HG03442 (cell line): ENCODE results near the gene TRIM58.

Source experiments
- ATAC-seq: cut with Tn5 transposase; IDR thresholded peaks from one replicate; pipeline ENCODE4 v1.9.1; 2021; ENCODE audit warnings: mild to moderate bottlenecking, moderate library complexity; ENCODE audit not compliant: unreplicated experiment

TRIM58 gene, protein sequence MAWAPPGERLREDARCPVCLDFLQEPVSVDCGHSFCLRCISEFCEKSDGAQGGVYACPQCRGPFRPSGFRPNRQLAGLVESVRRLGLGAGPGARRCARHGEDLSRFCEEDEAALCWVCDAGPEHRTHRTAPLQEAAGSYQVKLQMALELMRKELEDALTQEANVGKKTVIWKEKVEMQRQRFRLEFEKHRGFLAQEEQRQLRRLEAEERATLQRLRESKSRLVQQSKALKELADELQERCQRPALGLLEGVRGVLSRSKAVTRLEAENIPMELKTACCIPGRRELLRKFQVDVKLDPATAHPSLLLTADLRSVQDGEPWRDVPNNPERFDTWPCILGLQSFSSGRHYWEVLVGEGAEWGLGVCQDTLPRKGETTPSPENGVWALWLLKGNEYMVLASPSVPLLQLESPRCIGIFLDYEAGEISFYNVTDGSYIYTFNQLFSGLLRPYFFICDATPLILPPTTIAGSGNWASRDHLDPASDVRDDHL

DNA sequence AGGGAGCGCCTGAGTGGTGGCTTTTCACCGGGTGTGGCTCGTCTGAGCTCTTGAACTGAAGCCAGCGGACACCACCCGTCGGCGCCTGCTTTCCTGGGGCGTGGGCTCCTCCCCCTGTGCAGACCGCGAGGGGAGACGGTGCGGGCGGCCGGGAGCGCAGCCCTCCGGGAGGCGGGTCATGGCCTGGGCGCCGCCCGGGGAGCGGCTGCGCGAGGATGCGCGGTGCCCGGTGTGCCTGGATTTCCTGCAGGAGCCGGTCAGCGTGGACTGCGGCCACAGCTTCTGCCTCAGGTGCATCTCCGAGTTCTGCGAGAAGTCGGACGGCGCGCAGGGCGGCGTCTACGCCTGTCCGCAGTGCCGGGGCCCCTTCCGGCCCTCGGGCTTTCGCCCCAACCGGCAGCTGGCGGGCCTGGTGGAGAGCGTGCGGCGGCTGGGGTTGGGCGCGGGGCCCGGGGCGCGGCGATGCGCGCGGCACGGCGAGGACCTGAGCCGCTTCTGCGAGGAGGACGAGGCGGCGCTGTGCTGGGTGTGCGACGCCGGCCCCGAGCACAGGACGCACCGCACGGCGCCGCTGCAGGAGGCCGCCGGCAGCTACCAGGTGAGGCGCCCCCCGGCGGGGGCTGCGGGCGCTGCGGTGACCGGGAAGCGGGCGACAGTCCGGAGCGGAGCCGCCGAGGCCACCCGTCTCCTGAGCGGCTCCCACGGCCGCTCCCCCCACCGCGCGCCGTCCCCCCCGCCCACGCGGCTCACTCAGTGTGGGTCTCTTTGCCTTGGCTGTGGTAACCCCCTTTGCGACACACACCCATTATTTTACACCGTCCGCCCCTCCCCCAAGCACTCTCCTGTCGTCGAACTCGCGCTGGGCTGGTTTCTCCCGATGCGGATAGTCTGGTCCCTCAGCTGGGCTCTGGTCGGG, at the start of gene TRIM58:
Gene TRIM58, plus strand, starts transcription at position 119 of the 916 bp plus-strand sequence. Its CDS starts 60 bp downstream, at position 179.
- ATAC-seq, result peak; percentile 70

DNA sequence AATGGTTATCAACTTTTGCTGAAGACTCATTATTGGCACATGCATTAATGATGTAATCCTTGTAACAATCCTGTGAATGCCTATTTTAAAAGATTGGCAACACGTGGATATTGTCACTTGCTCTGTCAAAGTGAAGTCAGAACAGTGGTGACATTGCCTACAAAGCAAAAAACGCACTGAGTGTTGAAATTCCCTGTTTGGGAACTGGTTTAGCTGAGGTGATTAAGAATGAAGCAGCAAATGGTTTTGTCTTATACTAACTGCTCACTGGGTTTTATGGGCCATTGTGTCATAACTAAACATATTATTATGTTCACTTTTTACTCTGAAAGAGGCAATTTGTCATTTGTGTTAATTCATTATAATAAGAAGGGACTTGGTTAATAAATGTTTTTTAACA, 44.4 kb upstream of the TRIM58 start:
- ATAC-seq, result no peak

DNA sequence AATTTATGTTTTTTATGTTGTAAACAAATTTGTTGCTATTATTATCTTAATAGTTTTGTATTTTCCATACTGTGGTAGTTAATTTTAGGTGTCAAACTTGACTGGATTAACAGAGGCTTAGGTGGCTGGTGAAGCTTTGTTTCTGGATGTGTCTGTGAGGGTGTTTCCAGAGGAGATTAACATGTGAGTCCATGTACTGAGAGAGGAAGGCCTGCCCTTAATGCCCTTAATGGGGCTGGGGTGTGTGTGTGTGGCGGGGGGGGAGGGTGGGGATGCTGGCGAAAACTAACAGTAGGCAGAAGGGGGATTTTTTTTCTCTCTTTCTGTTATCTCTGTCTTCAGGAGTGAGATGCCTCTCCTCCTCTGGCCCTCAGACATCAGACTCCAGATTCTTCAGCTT, 34.9 kb upstream of the TRIM58 start:
- ATAC-seq, result no peak

DNA sequence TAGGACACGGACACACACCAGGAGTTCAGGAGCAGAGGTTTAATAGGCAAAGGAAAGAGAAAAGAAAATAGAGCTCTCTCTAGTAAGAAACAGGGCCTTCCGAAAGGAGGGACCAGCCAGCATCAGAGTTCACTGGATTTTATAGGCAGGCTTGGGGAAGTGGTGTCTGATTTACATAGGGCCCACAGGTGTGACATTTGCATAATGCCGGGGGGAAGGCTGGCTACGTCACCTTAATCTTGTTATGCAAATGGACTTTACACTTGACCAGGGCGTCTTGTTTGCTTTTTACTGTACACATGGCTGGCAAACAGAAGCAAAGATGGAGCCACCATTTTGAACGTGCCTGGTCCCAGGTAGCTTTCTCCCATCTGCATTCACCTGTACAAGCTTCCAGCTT, 33.0 kb upstream of the TRIM58 start, which contains the start of gene OR14A16:
Gene OR14A16, minus strand, starts transcription at position 97 of the 400 bp plus-strand sequence. CDS start 8,390 bp downstream, outside the sequence.
- ATAC-seq, result no peak

DNA sequence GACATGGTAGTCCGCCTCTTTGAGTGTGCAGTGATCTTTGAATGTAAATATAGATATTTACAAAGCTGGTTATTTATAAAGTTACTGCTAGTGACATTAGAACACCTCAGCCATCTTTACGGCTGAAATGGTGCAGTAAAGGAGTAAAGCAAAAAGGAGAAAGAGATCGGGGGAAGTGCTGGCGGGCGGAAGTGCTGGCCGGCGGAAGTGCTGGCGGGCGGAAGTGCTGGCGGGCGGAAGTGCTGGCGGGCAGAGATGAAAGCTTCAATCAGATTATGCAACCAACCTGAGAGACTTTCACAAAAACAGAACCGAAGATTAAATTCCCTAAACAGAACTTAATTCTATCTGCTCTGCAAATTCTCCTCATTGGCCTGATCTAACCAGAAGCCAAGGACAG, 31.6 kb upstream of the TRIM58 start:
- no peak for ATAC-seq

DNA sequence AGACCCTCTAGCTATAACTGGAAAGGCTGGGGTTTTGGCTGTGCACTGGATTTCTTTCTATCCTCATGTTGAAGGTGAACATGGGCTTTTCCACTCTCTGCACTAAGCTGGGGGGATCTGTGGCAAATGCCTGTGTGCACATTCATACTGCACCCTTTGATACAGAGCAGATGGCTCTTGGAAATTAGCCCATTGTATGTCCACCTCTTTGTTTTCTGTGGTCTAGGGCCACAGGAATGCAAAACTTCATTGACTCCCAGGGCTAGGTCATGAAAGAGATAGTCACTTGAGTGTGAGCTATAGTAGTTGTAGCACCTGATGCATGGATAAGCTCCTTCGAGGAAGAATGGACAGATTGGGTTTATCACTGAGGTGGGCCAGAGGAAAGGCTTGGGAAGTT, 27.3 kb upstream of the TRIM58 start:
- ATAC-seq, result no peak

DNA sequence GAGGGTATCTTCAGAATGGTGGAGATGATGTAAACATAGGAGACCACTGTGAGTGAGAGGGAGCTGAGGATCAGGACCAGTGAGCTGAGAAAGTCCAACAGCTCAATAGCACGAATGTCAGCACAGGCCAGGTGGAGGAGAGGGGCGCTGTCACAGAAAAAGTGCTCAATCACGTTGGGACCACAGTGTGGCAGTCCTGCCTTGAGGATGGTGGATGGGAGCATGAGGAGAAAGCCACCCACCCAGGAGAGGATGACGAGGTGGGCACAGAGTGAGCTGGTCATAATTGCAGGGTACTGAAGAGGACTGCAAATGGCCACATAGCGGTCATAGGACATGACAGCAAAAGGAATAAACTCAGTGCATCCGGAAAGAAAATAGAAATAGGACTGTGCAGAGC, 23.4 kb upstream of the TRIM58 start:
- ATAC-seq, result no peak

DNA sequence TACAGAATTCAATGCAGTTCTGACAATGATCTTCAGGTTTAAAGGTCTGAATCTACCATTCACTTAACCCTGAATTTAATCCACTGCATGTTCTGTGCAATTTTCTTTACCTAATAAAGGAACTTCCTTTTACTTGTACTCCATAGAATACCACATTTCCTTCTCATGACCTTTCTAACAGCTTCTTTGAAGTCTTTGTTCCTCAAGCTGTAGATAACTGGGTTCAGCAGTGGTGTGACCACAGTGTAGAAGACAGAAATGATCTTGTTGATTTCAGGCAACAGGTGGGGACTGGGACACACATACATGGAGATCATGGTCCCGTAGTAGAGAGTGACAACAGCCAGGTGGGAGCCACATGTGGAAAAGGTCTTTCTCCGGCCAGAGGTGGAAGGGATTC, 16.2 kb upstream of the TRIM58 start:
- ATAC-seq, result no peak

DNA sequence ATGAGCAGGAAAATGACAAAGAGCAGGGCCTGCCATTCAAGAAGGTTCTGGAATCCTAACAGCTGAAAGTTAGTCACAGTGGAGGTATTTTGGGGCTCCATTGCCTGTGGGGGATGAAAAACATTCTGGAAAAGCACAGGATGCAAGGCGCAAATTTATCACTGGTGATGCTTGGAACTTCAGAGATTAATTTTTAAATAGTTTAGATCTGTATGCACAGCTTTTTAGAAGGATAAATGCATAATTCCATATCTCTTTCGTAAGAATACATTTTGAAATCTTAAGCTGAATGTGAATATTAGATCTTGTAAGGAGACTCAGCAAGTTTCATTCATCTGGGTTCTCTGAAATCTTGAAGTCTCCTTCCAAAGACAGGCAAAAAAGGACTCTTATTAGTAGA, 15.2 kb upstream of the TRIM58 start, which contains the start of gene OR11L1:
Gene OR11L1, minus strand, starts transcription at position 101 of the 400 bp plus-strand sequence. Its CDS starts 0 bp downstream, at position 101.
- no peak for ATAC-seq

DNA sequence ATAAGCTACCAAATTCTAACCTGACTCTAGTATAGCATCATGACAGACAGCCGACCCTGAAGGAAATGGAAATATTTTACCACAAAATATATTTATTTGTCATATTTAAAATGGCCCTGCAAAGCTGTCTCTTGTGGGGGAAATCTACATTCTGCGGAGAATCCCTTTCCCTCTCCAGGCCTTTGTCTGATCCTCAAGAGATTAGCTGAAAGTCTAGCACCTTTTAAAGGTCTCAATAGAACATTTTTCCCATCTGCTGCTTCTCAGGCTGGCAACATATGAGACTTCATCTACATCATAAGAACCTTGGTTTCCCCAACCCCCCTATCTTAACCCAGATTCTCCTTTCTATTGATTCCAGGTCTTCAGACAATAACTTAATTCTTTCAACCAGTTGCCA, 13.6 kb upstream of the TRIM58 start:
- ATAC-seq, result no peak

DNA sequence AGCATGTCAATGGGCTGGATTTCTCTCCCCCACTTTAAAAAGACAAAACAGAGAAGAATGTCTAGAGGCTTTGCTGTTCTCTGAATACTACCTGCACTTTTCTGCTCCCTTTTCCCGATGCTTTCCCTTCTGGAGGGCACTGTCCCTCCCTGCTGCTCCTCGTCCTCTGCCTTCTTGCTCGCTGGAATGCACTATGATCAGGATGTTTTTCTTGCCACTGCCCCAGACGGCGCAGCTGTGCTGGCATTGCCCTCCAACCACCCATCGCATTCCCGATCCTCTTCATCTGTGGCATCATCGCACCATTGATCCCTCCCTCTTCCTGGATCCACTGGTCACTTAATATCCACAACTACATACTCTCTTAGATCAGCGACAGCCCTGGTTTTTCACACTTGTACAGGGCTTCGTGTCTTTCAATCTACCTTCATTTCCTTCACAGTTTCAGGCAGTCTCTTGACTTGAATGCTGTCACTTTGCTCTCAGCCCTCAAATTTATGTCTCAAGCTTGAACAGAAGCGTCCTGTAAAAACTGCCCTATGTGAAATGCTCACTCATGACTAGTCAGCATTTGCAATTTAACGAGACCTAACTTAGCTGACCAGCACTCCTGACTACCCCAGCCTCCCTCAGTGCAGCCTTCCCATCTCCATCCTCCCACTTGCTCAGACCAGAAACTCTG, 11.8 kb upstream of the TRIM58 start:
- no peak for ATAC-seq

DNA sequence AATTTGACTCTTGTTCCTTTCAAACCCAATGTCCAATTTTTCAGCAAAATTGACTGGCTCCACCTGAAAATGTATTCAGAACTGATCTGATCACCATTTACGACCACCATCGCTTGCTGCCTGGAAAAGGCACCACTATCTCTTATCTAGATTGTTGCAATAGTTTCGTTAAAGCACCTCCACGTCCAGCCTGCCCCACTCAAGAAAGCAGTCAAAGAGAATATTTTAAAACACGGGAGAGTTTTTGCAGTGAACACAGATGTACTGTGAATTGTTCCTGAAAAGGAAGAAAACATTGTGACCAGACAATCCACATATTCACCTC, 11.3 kb upstream of the TRIM58 start:
- ATAC-seq, result no peak

DNA sequence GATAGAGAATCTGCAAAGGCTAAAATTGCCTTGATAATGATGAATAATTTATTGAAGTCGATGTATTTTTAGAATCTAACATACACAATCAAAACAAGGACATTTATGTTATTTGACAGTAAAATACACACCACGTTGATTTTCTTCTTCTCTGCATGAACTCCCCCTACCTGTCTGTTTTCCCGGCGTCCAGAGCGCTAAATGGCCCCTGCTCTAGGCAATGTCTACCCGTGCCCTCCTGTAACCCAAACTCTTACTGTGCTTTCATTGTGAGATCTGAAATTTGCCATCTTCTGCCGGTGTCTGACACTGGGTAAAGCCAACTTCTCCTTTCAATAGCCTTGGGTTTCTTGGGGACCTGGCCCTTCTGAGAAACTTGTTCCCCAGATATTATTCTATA, 8.6 kb upstream of the TRIM58 start:
- ATAC-seq, result no peak

DNA sequence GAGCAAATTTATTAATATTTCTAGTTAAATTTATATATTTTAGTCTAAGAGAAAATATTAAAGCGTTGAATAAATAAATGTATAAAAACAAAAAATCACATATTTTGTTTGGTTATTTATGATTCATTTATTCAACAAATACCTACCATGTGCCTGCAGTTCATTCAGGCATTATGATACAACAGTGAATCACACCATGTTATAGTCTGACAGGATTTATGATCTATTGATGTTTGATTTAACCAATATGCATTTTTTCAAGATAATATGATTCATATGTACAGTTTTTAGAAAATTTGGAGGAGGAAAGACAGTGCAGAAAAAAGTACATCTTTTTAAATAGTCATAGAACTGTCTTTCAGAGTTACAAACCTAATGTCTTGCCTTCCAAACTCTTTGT, 7.4 kb upstream of the TRIM58 start:
- no peak for ATAC-seq

DNA sequence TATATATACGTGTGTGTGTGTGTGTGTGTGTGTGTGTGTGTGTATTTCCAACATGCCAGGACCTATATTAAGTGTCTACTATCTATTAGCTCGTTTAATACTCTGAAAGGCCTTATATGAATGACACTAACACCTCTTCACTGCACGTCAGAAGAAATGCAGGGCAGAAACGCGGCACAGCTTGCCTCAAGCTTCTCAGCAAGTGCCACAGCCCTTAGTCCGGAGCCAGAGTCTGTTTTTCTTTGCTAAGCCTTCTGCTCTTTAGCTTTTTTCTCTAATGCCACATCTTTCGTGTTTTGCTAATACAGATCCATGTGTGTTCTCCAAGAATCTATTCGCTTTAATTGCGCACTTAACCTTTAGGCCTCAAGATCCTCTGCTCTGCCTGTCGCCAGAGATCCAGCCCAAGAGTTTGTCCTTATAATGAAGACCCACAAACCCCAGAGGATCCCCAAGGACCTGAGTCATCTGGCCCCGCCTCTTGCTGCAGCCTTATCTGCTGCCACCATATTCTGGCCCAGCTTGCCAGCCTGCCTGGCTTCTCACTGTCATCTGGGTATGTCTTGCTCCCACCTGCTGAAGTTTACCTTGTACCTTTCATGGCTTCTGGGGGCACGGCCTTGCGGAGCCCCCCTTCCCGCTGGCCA, 2.0 kb upstream of the TRIM58 start:
- ATAC-seq, result no peak

DNA sequence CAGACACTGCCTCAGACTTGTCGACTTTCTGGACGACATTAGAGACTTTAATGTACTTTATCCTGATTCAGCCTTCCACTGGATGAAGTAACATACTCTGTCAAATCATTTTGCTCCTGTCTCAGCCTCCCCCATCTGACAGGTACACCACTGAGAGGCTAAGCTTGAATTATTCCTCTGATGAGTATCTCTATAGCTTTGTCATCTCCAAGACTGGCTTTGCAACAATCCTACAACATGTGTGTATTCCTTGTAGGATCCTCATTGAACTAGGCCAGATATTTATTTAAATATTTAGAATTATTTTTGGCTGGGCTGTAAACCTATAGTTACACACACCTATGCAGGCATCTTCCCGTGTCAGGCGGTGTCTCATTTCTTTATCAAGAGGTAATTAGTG, 1.1 kb upstream of the TRIM58 start:
- ATAC-seq, result no peak

DNA sequence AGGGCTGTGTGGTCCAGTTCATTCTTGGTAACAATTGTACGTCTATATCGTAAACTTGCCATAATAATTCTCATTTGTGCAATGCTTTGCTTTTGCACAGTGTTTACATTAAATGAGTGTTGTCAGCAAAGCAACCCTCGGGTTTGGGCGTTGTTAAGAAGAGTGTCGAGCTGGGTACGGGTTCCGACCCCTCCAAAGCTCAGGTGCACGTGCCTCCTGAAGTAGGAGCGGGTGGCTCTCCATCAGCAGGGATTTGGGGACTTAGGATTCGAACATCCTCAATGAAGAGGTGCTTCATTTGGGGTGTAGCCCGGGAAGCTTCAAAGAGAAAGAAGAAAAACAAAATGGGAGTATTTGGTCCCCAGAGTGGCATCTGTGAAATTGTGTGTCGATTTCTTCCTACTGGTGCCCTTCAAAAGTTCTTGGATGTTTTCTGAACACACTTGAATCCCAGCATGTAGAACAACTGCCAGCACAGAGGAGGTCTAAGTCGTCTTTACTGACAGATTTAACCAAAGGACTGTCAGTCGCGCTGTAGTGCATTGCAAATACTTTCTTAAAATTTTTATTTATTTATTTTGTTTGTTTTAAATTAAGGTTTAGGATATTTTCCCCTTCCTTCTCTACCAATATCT, 1.1 kb downstream of the TRIM58 start:
- no peak for ATAC-seq

DNA sequence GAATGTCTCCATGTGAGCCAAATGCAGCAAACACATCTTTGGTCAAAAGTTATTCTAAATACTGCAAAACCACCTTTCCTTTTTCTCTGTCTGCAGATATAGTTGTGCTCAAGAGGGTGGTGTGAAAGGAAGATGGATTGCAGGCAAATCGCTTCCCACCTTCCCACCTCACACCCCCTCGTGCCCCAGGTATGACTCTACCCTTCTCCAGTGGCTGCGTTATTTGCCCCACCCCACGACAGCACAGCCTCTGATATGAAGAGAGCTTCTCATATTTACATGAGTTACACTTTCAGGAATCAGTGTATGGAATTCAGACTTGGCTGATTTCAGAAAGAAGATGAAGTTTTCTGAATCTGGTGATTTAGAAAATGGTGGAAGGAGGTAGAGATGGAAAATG, 5.8 kb downstream of the TRIM58 start:
- ATAC-seq, result no peak

DNA sequence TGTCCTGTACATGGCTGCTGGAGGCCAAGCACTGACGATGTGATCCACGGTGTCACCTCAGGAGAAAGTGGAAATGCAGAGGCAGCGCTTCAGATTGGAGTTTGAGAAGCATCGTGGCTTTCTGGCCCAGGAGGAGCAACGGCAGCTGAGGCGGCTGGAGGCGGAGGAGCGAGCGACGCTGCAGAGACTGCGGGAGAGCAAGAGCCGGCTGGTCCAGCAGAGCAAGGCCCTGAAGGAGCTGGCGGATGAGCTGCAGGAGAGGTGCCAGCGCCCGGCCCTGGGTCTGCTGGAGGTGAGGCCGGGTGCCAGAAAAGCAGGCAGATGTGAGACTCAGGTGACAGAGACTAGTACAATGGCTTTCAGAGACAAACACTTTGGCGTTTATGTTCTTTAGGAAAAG, 7.7 kb downstream of the TRIM58 start:
- ATAC-seq, result no peak

DNA sequence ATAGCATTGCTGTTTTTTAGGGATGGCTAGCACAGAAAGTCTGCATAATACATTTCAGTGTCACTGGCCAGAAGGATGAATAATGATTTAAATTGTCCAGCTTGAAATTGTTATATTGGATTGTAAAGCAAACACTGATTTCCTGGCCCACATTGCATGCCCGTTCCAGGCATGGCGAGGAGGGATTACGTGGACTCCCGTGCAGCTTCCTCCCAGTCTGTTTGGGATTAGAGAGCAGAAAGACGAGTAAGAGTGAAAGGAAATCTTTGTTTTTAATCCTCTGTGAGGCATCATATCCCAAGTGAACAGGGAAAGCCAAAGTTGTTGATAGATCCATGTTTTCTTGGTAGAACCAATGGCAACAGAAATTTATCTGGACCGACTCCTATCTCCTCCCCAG, 8.4 kb downstream of the TRIM58 start:
- ATAC-seq, result no peak
